ENCODE data around the gene RNF10.
"Not testable (repeated sequence)": the region's sequence is repeated elsewhere in the genome, so short reads cannot be mapped to it uniquely, and the experiment has no call there.

The RNF10 gene
- total RNA-seq: 151 to 219 (median 160) reads per million in 4 experiments

GRCh38 chr12:120534203-120534702 is at the start of gene RNF10:
Gene RNF10 (plus strand): TSS chr12:120534356. CDS start chr12:120534812, 456 bp downstream.
- peak; percentile 63 for DNase-seq

GRCh38 chr12:120485961-120486881 is 47.9 kb upstream of the RNF10 start:
- DNase-seq: no peak

GRCh38 chr12:120487552-120487951 is 46.6 kb upstream of the RNF10 start:
- not testable (repeated sequence) for DNase-seq

- no peak for DNase-seq
Measured at GRCh38 chr12:120488057-120488640, 46.0 kb upstream of the RNF10 start.

- no peak for DNase-seq
Measured at GRCh38 chr12:120489018-120489417, 45.1 kb upstream of the RNF10 start.

GRCh38 chr12:120490325-120490724 is 43.8 kb upstream of the RNF10 start:
- DNase-seq: no peak

- DNase-seq: no peak
Measured at GRCh38 chr12:120490833-120491512, 43.2 kb upstream of the RNF10 start.

- DNase-seq: no peak
Measured at GRCh38 chr12:120495186-120495730, 38.9 kb upstream of the RNF10 start.

- peak; percentile 98 for DNase-seq
Measured at GRCh38 chr12:120495731-120496412, 38.3 kb upstream of the RNF10 start, which contains the start of gene DYNLL1. Gene DYNLL1 (plus strand): TSS chr12:120496113. CDS start chr12:120496422, 309 bp downstream.

GRCh38 chr12:120496413-120497340 is 37.5 kb upstream of the RNF10 start:
- peak; percentile 47 for DNase-seq

- no peak for DNase-seq
Measured at GRCh38 chr12:120497524-120498150, 36.5 kb upstream of the RNF10 start.

GRCh38 chr12:120498870-120499515 is 35.2 kb upstream of the RNF10 start:
- DNase-seq: no peak

GRCh38 chr12:120500581-120500980 is 33.6 kb upstream of the RNF10 start:
- no peak for DNase-seq

- no peak for DNase-seq
Measured at GRCh38 chr12:120504587-120504986, 29.6 kb upstream of the RNF10 start.

- DNase-seq: no peak
Measured at GRCh38 chr12:120508537-120508936, 25.6 kb upstream of the RNF10 start.

- DNase-seq: no peak
Measured at GRCh38 chr12:120514002-120514401, 20.2 kb upstream of the RNF10 start.

- DNase-seq: no peak
Measured at GRCh38 chr12:120515496-120515895, 18.7 kb upstream of the RNF10 start.

GRCh38 chr12:120519324-120519723 is 14.8 kb upstream of the RNF10 start:
- not testable (repeated sequence) for DNase-seq

GRCh38 chr12:120522568-120522967 is 11.6 kb upstream of the RNF10 start:
- DNase-seq: no peak

Data from effector CD8-positive, alpha-beta T cell (primary cell).